Stomach (tissue), 4 donors: ENCODE data around the gene DMXL2.

Experiments
- CTCF ChIP-seq, 7 experiments: fragments of 450-650 bp in 4 of 7; fragments of 200-600 bp in 3 of 7; sonication (generic) in 3 of 7; IDR thresholded peaks; one replicate each; pipeline ENCODE4 v1.5.1; 2016 to 2019; ENCODE audit warnings: antibody characterized with exemption in 7 of 7, control low read depth in 2 of 7, mild to moderate bottlenecking in 1 of 7
- POLR2A ChIP-seq, 4 donors: fragments of 450-650 bp; IDR thresholded peaks; one replicate each; pipeline ENCODE4 v1.6.1; 2016; ENCODE audit warnings: antibody characterized with exemption in 4 of 4, control low read depth in 2 of 4, mild to moderate bottlenecking in 1 of 4, moderate library complexity in 1 of 4

- TF ChIP-seq CTCF (IDR thresholded peaks at IDR 0.05) (no peak), POLR2A (IDR thresholded peaks at IDR 0.05) (no peak)
These were observed 24.6 kb upstream of the DMXL2 start for GRCh38 chr15:51647128-51647562.
